LNCaP clone FGC (cell line): Measurements from ENCODE around the gene SIGMAR1.

ENCODE experiments used
- DNase-seq: peaks from one replicate; pipeline ENCODE4 v3.0.0-alpha.2; 2011; ENCODE audit warnings: low read depth
- H3K4me3 ChIP-seq: 2 replicates; pipeline ENCODE4 v1.5.1; 2011; ENCODE audit warnings: mild to moderate bottlenecking, low read depth, low read length, control low read depth
- TF ChIP-seq, protein P1 (sequence below): IDR thresholded peaks from 2 replicates; pipeline ENCODE4 v1.5.1; 2012; ENCODE audit warnings: mild to moderate bottlenecking; ENCODE audit not compliant: control insufficient read depth, insufficient read depth; ENCODE audit errors: extremely low read depth

SIGMAR1 gene

DNA sequence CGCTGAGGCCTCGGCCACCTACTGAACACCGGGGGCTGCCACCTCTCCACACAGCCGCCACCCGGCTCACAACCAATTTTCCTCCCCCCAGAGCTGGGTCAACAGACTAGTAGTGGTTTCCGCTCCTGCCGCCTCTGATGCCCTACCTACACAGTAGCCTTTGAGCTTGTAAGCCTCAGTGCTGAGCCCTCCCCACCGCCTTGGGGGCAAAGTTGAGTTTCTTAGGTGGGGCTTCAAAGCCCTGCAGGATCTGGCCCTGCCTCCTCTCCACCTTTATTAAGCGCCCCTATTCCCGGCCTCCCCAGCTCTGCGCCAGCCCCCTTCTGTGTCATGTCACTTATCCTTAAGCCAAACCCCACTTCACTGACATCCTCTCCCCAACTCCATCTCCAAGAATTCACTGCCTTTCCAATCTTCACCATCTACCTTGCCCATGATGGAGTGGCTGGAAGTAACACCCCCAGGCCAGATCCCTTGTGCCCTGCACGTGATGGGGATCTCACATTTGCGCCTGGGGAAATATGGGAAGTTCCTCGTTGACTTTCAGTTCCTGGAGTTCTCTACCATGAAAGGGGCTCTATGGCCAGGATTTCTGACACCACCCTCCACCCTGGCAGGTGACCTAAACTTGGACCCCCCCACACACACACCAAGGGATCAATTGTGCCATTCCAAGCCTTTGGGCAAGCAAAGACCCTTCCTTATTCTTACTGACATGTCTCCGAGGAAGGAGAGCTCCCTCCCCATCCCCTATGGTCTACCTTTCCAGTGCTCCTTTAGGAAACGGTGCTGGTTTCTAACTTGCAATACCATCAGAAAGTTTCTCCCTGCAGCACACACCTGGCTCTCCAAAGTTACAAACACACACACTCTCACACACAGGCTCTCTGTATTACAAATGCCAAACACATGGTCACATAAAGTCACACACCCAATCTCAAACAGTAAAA, 45.4 kb downstream of the SIGMAR1 start:
- DNase-seq, result no peak
- no peak overlapping the region for H3K4me3 ChIP-seq
- TF ChIP-seq, protein P1, sequence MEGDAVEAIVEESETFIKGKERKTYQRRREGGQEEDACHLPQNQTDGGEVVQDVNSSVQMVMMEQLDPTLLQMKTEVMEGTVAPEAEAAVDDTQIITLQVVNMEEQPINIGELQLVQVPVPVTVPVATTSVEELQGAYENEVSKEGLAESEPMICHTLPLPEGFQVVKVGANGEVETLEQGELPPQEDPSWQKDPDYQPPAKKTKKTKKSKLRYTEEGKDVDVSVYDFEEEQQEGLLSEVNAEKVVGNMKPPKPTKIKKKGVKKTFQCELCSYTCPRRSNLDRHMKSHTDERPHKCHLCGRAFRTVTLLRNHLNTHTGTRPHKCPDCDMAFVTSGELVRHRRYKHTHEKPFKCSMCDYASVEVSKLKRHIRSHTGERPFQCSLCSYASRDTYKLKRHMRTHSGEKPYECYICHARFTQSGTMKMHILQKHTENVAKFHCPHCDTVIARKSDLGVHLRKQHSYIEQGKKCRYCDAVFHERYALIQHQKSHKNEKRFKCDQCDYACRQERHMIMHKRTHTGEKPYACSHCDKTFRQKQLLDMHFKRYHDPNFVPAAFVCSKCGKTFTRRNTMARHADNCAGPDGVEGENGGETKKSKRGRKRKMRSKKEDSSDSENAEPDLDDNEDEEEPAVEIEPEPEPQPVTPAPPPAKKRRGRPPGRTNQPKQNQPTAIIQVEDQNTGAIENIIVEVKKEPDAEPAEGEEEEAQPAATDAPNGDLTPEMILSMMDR, result no peak

DNA sequence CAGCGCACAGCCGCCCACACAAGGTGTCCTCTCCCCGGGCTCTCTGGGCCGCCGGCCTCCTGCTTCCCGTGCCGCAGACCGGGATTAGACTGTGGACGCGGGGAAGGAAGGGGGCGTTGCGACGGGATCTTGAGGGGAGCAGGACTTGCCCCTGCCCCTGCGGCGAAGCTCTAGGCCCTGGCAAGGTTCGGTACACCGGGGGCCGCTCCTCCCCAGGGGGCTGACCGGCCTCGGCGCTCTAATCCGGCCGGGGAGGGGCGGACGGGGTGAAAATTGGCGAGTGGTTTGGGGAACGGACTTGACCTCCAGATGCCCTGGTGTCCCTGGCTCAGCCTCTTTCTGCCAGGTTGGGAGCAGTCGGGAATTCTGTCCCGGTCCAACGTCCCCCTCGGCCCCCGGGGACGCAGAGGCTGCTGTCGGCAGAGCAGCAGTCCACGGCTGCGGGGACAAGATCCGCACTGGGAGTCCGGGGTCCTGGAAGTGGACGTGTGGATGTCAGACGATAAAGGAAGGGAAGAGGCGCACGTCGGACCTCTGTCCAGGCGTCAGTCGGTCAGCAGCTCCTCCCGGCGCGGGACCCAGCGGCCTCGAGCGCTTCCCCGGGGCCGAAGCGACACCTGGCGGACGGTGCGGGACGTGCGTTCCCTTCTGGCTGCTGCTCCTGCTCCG, 46.2 kb downstream of the SIGMAR1 start:
- TF ChIP-seq, protein P1, result peak; percentile 99
- no peak overlapping the region for H3K4me3 ChIP-seq
- no peak for DNase-seq

DNA sequence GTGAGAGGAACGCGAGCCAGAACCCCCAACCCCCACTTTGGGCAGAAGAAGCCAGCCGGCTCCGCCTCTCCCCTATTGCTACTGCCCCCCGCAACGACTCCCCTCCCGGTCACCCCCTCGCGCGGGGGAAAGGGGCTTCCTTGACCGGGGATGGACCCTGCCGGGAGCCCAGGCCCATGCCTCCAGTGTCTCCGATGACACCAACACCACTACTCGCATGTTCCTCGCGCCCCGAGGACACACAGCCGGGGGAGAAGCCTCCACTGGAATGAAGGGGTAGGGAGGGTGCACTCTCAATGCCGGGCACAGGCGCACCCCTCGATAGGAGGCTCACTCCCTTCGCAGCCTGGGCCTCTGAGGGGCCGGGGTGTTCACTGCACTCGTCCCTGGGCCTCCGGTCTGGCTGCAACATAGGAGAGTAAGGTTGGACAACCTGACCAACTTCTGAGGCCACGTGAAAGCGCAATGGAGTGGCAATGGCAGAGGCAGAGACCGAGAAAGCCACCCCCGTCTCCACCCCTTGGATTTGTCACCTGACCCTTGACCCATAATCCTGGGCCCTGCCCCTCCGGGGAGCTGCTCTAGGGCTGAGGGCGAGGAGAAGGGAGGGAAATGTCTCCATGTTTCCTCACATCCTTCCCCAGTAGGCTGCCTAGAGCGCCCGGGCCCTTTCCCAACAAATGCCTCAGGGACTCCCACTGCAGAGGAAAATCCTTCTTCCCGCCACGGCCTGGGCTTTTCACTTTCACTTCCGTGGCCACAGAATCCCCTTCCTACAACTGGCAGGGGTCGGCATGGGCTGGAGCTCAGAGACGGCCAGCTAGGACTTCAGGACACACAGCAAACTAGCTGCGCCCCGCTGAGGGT, 47.0 kb downstream of the SIGMAR1 start:
- no peak overlapping the region for H3K4me3 ChIP-seq
- TF ChIP-seq, protein P1, result no peak
- DNase-seq, result no peak

DNA sequence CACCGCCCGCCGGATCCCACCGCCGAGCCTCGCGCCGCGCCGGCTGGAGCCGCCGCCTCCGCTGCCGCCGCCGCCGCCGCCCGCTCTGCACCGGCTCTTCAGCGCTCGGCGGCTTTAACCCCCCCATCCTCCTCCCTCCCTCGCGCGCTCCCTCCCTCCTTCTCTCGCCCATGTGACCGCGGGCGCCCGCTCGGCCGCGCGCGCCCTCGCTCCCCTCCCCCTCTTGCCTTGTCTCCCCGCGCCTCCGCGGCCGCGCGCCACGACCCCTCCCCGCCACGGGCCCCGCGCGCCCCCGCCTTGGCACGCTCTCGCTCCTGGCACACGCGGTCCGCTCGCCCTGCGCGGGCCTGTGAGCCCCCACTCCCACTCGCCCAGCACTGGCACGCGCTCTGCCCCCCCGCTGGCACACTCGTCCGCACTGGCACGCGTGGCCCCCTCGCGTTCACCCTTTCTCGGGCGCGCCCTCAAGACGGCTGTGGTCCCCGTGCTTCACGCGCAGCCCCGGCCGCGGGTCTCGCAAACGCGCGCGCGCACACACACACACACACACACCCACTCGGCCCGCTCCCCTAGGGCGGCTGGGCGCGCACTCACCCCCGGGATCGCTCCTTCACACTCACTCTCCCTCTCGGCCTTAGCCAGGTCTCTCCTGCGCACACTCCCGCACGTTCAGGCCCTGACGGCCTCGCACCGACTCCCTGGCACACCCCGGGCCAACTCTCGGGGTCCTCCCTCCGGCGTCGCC, 47.8 kb downstream of the SIGMAR1 start, which contains the start of gene CNTFR:
TSS of gene CNTFR (minus strand) at position 89 of the 745 bp plus-strand sequence. CDS start 20,743 bp downstream, outside the sequence.
- DNase-seq, result no peak
- peak within 1 kb of the TSS; percentile 28 for H3K4me3 ChIP-seq
- TF ChIP-seq, protein P1, result no peak

DNA sequence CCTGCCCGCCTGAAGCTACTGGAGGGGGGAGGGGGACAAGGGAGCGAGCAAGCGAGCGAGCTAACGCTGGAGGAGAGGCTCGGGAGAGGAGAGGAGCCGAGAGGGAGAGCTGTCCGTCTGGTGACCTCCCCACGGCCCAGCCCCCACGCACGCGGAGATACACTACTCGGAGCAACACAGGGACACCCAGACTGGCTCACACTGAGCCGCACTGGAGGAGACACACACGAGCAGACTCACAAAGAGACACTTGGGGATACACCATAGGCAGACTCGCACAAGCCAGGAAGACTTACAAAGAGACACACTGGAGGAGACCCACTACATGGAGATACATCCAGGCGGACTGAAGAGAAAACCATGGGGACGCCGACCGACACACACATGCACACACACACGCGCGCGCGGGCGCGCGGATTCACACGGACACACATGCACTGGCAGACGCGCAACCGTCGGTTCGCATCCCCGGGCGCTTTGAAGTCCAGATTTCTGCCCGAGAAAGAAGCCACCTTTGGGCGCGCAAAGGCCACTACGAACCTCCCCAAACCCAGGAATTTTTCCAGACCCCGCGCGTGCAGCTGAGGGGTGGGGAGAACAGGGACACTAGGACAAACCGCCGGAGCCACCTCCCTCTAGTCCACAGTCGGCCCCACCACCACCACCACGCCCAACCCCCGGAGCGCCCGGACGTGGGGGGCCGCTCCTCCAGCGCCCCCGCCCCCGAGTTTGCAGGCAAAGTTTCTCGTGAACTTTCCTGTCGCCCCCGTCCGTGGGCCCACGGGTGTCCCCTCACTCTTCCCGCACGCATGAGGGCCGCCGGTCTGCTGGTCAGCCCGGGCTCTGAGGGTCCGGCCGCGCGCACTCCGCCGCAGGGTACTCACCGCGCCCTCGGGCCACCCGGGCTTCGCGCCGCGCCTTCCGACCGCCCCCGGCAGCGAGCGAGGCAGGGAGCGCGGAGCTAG, 48.6 kb downstream of the SIGMAR1 start:
- TF ChIP-seq, protein P1, result no peak
- DNase-seq, result no peak
- no peak overlapping the region for H3K4me3 ChIP-seq
